ENCODE data around the gene PDLIM5.

DNA sequence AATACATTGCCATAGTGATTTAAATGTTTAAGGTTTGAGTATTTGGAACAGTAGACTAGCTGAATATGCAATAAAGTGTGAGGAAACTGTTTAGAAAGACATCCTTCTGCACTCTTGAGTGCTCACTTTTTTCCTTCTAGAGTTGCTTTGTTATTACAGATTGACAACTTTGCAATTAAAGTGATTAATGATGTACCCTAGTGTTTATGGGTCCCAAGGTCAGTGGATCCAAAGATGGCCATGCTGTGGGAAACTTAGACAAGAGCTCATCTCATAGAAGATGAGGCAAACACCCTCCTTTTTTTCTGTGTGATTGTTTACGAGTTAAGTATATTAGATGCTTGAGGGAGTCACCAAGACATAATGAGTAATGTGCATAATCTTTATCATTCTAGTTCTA is 118.8 kb downstream of the PDLIM5 start:
- TF ChIP-seq, protein P1, sequence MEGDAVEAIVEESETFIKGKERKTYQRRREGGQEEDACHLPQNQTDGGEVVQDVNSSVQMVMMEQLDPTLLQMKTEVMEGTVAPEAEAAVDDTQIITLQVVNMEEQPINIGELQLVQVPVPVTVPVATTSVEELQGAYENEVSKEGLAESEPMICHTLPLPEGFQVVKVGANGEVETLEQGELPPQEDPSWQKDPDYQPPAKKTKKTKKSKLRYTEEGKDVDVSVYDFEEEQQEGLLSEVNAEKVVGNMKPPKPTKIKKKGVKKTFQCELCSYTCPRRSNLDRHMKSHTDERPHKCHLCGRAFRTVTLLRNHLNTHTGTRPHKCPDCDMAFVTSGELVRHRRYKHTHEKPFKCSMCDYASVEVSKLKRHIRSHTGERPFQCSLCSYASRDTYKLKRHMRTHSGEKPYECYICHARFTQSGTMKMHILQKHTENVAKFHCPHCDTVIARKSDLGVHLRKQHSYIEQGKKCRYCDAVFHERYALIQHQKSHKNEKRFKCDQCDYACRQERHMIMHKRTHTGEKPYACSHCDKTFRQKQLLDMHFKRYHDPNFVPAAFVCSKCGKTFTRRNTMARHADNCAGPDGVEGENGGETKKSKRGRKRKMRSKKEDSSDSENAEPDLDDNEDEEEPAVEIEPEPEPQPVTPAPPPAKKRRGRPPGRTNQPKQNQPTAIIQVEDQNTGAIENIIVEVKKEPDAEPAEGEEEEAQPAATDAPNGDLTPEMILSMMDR (IDR thresholded peaks at IDR 0.05), result no peak
- TF ChIP-seq POLR2A (IDR thresholded peaks at IDR 0.05), result no peak
- TF ChIP-seq EP300 (IDR thresholded peaks at IDR 0.05), result no peak
- no peak for TF ChIP-seq POLR2AphosphoS5 (IDR thresholded peaks at IDR 0.05)

Data from suprapubic skin (tissue), 4 donors.